GM18909 (cell line): ENCODE measurements around the gene GMPS.
"Not testable (repeated sequence)": the region's sequence is repeated elsewhere in the genome, so short reads cannot be mapped to it uniquely, and the experiment has no call there.

Source experiments
- ATAC-seq: cut with Tn5 transposase; IDR thresholded peaks from one replicate; pipeline ENCODE4 v1.9.1; 2021; ENCODE audit warnings: mild to moderate bottlenecking; ENCODE audit not compliant: unreplicated experiment, poor library complexity

The GMPS gene

DNA sequence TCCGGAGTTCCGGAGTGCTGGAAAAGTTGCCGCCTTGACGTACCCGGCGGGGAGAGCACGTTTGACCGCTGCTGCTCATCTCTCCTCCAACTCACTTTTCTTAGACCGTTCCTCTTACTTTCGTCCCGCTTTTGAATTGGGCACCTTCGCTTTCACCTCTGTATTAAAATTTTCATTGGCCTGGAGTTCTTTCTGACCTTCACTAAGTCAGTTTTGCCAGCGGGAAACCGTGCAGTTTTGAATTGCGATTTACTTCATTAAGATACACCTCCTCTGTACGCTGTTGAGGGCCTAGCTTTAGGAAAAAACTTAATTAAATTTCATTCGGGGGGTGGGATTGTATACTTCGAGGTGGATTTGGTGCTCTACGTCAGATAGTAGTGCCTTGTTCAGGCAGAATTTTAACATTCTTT is 1.3 kb downstream of the GMPS start:
- peak; percentile 2 for ATAC-seq

DNA sequence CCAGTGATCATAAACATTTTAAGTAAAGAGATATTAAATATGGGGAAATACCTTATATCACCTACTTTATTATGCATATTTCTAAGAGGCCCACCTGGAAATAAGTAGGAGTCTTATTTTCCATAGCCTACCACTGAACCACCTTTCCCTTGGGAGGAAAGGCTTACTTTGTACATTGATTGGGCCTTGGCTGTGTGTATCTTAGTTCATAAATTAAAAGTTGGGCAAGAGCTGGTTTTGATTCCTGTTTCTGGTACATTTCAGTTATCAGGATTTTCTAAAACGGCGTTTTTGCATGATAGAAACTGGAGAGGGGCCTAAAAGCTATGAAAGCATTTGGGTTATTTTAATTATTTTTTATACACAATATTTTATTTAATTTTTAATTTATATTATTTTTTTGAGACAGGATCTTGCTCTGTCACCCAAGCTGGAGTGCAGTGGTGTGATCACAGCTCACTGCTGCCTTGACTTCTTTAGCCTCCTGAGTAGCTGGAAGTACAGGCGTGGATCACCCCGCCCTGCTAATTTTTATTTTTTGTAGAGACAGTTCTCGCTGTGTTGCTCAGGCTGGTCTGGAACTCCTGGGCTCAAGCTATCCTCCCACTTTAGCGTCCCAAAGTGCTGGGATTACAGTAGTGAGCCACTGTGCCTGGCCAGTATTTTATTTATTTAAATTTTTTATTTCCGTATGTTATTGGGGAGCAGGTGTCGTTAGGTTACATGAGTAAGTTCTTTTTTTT is 2.6 kb downstream of the GMPS start:
- ATAC-seq = no peak

DNA sequence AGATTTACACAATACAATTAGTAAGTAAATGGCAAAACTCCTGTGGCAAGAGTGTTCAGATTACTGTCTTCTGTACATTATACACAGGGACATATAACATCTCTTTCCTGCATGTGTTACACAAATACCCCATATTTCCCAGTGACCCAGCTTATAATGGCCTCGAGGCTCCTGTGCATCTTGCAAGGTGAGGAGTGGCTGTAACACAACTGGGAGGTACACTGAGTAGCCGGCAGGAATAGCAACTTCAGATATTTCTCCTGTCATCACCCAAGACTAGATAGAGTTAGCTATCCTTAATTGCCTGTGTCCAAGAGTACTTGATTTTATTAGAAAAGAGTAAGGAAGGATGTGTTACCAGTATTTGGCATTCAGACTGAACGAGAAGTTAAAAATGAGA is 5.6 kb downstream of the GMPS start:
- no peak for ATAC-seq

GRCh38 chr3:155876503-155876902 is 6.1 kb downstream of the GMPS start:
- ATAC-seq = no peak

DNA sequence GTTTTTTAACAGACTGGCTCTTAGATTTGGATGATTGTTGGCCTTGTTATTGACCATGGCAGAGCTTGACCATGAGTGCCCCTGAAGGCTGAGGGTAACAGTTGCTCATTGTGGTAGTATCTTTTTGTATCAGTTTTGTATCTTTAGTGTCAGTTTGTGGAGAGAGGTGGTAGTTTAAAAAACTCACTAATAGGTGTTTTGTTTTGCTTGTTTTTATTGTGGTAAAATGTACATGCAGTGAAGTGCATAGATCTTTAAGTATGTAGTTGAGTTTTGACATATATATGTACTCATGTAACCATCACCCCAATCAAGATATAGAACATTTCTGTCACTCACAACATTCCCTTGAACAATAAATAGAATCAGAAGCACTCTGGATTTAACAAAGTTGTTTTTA is 9.8 kb downstream of the GMPS start:
- ATAC-seq = no peak

GRCh38 chr3:155884292-155884691 is 13.8 kb downstream of the GMPS start:
- no peak for ATAC-seq

DNA sequence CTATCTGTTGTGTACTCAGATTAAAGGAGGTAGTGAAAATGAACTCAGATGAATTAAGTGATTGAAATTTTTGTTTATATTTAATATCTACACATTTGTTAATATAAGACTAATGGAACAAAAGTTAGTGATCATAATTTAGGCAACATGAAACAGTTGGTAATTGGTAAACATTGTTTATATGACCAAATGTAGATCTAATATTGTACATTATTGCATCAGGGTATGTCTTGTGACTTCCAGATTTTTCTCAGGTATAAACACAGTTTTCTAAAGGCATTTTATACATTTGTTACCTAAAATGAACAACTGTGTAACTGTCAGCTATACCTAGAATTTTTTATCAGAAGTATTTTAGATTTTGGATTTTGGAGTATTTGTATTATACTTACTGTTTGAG is 14.8 kb downstream of the GMPS start:
- no peak for ATAC-seq

- not testable (repeated sequence) for ATAC-seq
These were observed 15.9 kb downstream of the GMPS start for GRCh38 chr3:155886348-155886747.

- ATAC-seq = no peak
These were observed 16.5 kb downstream of the GMPS start for GRCh38 chr3:155886915-155887314.

- ATAC-seq = no peak
These were observed 18.8 kb downstream of the GMPS start for GRCh38 chr3:155889212-155889611.

DNA sequence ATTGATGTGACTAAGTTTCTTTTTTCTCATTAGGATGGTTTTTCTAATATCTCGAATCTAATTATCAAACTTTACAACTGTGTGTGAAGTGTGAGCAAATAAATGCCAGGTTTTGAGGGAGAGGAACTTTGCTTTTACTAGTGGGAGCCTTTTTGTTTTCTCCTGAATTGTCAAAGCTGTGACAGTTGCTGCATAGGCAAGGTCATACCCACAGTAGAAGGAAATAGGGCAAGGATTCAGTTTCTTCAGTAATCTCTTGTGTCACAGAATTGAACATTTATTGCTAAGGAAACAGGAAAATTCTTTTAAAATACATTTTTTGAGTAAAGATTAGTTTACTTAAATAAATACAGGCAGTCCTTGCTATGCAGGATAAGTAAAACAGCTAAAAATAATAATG is 19.5 kb downstream of the GMPS start:
- ATAC-seq = no peak

GRCh38 chr3:155890671-155891190 is 20.3 kb downstream of the GMPS start:
- ATAC-seq = peak; percentile 63

GRCh38 chr3:155891321-155891720 is 20.9 kb downstream of the GMPS start:
- ATAC-seq = no peak

DNA sequence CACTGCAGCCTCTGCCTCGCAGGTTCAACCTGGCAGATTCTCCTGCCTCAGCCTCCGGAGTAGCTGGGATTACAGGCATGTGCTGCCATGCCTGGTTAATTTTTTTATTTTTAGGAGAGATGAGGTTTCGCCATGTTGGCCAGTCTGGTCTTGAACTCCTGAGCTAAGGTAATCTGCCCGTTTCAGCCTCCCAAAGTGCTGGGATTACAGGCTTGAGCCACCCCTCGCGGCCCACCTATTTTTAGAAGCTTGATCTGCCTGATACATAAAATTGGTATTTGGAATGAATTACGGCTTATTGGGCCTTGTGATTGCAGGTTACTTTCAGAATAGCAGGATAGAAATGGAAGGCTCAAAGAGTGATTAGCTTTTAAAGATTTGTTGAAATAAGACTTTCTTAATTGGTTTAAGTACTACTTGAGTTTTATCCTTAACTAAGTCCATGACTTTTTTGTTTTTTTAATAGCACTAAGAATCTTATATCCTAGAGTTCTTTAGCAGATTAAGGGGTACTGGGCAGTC is 25.0 kb downstream of the GMPS start:
- ATAC-seq = no peak

GRCh38 chr3:155906900-155907299 is 36.5 kb downstream of the GMPS start:
- no peak for ATAC-seq

GRCh38 chr3:155908086-155908485 is 37.6 kb downstream of the GMPS start:
- ATAC-seq = no peak

DNA sequence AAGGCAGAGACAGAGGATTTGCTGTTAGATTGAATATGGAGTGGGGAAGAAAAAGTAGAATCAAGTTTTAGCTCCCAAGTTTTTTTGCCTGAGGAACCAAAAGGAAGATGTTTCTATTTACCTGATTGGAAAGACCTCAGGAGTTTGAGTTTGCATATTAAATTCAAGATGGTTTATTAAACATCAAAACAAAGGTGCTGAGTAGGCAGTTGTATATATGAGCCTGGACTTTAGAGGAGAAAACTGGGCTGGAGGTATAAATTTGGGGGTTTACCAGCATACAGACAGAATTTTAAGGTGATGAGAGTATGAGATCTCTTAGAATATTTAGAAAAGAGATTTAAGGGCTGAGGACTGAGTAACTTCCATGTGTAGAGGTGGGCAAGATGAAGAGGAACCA is 38.2 kb downstream of the GMPS start:
- ATAC-seq = no peak

GRCh38 chr3:155912090-155912489 is 41.6 kb downstream of the GMPS start:
- no peak for ATAC-seq

DNA sequence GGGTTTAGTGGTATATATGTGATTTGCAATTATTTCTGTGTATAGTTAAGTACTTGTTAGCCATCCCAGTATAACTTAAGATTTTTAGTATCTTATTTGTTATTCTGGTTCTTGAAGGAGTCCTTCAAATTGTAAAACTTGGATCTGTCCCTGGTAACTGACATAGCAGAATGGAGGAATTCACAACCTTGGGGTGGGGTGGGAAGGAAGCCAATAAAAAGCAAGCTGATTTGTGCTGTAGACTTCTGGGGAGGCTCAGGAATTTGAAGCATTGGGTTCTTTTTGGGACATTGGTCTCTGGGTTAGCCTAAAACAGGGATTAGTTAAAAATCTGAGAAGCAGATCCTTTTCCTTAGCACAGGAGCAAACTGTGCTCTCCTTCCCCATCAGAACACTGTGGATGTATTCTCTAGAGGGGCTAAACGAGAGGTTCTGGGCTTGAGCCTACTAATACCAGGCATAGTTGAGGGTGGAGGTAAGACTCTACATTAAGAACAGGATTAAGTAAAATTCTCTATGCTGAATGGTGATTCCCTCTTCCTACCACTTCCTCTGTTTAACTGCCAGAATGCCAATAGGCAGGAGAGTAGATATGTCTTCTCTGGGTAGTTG is 42.2 kb downstream of the GMPS start:
- ATAC-seq = no peak

DNA sequence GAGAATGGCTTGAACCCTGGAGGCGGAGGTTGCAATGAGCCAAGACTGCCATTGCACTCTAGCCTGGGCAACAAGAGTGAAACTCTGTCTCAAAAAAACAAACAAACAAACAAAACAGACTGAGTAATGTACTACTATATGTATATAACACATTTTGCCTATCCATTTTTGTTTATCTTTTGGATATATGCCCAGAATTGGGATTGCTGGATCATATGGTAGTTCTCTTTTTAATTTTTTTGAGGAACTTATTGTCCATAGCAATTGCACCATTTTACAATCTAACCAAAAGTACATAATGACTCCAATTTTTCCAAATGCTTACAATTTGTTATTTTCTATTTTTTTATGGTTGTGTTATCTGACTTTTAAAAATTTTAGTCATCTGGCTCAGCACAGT is 47.3 kb downstream of the GMPS start:
- ATAC-seq = no peak

DNA sequence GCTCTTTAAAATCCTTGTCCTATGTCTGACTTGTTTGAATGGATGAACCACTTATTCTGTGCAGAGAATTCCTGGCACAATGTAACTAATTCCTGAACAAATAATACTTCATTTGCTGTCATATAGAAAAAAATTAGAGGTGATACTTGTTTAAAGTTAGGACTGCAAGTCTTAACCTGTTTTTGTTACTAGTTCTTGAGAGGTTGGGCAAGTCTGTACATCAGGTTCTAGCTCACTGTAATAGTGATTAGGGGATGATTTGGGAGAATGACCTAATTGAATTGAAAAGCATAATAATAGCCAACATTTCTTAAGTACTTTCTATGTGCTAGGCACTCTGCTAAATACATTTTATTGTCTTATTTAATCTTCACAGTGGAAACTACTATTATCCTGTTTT is 49.3 kb downstream of the GMPS start:
- ATAC-seq = no peak

- ATAC-seq = no peak
These were observed 51.0 kb downstream of the GMPS start for GRCh38 chr3:155921486-155921885.
